ENCODE data around the gene PRPF38B.

DNA sequence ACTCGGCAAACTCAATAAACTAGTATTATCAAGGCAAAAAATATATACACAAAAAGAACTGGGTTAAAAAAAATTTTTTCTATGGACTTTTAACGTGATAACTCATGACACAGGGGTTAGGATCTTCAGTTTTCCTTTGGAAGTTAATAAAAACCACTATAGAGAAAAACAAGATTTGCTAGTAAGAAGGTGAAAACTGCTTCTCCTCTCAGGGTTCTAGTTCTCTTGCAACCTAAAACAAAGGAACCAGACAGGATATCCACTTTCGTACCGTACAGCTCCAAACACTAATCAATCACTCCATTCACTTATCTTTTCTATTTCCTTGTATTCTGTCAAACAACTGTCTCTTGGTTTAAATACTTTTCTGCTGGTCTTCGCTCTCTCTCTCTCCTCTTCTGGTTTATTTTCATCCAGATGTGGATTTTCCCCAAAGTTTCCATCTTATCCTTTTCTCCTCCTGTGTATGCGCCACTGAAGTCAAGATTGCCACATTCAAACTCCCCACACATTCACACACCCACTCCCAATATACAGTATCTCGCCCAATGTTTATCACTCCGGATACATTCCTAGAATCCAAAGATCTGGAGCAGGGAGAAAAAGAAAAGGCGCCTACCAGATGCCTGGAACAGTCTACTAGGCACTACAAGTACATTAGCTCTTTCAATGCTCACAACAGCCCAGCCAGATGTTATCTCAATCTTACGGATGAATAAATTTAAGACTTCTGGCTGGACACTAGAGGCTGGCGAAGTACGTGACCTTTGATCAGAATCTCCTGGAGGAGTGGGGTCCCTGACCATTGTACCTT, 775 bp upstream of the PRPF38B start:
- TF ChIP-seq ZNF23 (CRISPR knock-in tag; IDR thresholded peaks at IDR 0.05) (no peak), SP1 (CRISPR knock-in tag; IDR thresholded peaks at IDR 0.05) (no peak), ZNF785 (CRISPR knock-in tag; IDR thresholded peaks at IDR 0.05) (no peak)

Data from K562 (cell line).